ENCODE results near the gene INPP5J. TPM values are rescaled to one million over a fixed set of nuclear protein-coding genes. Genes with fewer than 3 reads are reported as not detected.
"Not testable (repeated sequence)": the region's sequence is repeated elsewhere in the genome, so short reads cannot be mapped to it uniquely, and the experiment has no call there.

The INPP5J gene
- total RNA-seq = 10 to 100 TPM; 13.3 to 26.4 TPM
- long read RNA-seq, partial matches to known transcripts = 31 of 43 reads
- long read RNA-seq, other reads (novel, unspliced or antisense) = 7 of 43 reads

DNA sequence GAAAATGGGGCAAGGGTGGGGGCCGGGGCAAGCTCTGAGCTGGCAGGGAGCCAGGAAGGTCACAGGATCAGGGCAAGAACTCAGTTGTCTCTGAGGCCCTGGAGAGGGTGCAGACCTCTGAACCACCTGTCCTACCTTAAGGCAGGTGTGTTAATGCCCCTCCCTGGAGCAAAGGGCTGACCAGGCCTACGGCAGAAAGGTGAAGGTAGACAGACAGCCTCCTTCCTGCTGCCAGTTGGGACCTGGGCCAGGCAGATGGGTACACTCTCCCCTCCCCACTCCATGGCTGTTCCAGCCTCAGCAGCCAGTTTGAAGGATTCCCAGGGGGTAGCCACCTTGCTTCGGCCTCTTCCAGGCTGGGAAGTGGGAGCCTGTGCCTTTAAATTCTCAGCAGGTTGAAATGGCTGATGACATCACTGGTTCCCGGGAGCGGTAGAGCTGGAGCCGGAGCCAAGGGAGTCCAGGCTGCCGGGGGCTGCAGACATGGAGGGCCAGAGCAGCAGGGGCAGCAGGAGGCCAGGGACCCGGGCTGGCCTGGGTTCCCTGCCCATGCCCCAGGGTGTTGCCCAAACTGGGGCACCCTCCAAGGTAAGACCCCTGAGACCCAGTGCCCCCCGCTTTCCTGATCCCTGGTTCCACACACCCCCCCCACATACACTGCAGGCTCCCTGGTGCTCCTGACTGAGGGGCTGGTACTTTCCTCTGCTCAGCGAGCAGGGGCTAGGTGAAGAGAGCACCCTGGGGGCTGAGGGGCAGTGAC is at the start of gene INPP5J:
TSS of gene INPP5J (plus strand) at position 435 of the 760 bp plus-strand sequence. CDS start at position 484, 49 bp downstream.
- peak; percentile 73 to 77 for ATAC-seq
- intact Hi-C loops (cut with DNase I) = no loop called here

GRCh38 chr22:31073125-31073524 is 49.6 kb upstream of the INPP5J start:
- DNase-seq; intact Hi-C loops (cut with DNase I); ATAC-seq: not testable (repeated sequence)

More for the DNA sequence above, at the start of gene INPP5J:
- peak; percentile 67 for DNase-seq

- ATAC-seq; DNase-seq; intact Hi-C loops (cut with DNase I): not testable (repeated sequence)
Measured at GRCh38 chr22:31073545-31074145, 49.1 kb upstream of the INPP5J start.

DNA sequence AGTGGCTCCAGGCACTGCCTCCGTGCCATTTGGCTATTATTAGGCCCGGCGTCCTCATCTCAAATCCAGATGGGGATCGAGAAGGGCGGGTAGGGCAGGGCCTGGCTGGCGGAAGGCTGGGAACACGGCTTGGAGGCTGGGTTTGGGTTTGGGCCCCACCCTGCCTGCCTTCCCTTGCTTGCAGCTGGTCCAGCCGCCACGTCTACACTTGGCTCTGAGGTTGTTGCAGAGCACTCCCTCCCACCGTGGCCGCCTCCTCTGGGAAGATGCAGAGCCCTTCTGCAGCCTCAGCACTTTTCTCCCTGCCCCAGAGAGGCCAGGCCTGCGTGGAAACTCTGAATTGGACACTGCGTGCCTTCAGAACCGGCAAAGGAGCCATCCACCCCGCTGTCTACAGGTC is 46.8 kb upstream of the INPP5J start:
- intact Hi-C loops (cut with DNase I) = no loop called here
- DNase-seq (peak; percentile 90), ATAC-seq (peak; percentile 86 to 90)

GRCh38 chr22:31077681-31078080 is 45.1 kb upstream of the INPP5J start:
- no peak for ATAC-seq
- intact Hi-C loops (cut with DNase I) = no loop called here
- no peak for DNase-seq

GRCh38 chr22:31078389-31078788 is 44.4 kb upstream of the INPP5J start:
- ATAC-seq; DNase-seq; intact Hi-C loops (cut with DNase I): not testable (repeated sequence)

DNA sequence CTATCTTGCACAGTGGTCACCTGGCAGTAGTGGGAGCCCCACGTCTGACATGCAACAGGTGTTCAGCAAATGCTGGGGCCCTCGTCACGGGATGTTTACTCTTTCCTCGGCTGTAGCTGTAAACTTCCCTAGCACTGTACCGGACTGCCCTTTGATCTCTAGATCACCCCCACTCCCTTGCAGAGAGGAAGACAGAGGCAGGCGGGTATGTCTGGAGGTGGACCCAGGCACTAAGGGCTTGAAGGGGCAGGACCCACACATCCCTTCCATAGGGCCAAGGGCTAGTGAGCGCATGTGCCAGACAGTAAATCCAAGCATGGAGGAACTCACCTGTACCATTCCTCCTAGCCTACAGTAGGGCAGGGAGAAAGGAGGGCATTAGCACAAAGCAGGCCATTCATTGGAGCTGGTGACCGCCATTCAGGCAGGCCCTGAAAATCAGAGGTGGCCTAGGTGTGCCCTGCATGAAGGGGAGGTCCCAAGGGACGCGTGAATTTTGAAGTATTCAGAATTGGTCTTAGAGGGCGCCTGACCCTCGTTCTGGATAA is 43.6 kb upstream of the INPP5J start:
- ATAC-seq (no peak), DNase-seq (no peak)
- intact Hi-C loops (cut with DNase I) = no loop called here

DNA sequence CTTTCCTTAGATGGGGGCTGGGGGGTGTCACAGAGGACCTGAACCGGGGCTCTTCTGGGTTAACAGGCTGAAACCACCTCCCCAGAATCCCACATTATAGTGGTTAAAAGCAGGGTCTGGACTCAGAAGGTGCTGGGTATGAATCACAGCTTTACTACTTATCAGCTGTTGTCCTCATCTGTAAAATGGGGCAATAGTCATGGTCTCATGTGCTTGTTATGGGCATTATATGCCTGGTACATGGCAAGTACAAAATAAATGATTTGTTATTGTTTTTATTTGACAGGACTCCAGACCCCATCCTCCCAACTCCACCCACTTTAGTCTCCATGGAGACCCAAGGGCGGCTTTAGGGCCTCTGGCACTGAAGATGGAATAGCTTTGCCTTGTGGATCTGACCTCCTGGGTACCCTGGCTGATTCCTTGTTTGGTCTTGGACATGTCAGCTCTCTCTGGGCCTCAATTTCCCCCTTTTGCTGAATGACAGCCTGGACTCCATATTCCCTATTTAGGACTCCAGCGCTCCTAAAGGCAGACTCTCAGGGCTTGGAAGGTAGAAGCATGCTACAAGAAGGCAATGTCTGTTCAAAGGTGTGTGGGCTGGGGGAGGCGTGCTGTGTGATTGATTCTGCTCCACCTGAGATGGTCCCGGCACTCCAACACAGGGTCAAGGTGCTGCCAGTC is 42.5 kb upstream of the INPP5J start:
- DNase-seq = no peak
- no peak for ATAC-seq
- intact Hi-C loops (cut with DNase I) = loop anchor here (5.0 to 10.0 kb wide), 3 partner anchors 33 to 113 kb away; partner anchors contain the start of genes MORC2 (in 2 of the 2) and TUG1 (in 2 of the 2)

GRCh38 chr22:31080848-31081649 is 41.7 kb upstream of the INPP5J start, which contains the start of gene SMTN:
TSS of gene SMTN (plus strand) at chr22:31081318. CDS start at chr22:31083259, 1,941 bp downstream.
- peak; percentile 81 to 83 for ATAC-seq
- intact Hi-C loops (cut with DNase I) = loop anchor here (5.0 to 10.0 kb wide), 3 partner anchors 34 to 114 kb away; partner anchors contain the start of genes MORC2 (in 2 of the 2) and TUG1 (in 2 of the 2)
- peak; percentile 94 for DNase-seq

DNA sequence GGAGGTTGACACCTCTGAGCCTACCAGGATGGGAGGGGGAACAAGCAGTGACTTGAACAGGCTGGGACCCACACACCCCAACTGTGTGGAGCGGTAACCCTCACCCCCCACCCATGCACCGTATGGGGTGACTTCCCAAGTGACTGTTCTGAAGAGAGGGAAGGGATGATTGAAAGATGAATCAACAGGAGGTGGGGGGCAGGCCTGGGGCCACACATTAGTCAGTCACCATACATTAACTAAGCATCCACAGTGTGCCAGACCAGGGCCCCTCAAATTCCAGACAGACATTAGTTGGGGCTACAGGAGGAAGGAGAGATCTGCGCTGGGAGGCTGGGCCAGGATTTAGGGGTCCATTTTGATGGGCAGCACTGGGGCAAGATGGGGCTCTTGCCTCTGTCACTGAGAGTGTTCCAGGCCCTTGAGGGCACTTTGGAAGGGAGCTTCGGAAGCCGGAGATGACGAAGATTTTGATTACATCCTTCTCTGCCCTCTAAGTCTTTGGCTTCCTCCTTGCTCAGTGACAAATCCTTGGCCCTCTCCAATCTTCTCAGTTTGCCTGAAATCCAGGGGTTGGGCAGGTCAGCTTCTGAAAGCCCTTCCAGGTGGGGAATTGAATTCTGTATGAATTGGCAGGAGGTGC is 40.7 kb upstream of the INPP5J start:
- DNase-seq (peak; percentile 25), ATAC-seq (no peak)
- intact Hi-C loops (cut with DNase I) = loop anchor here (5.0 to 10.0 kb wide), 3 partner anchors 35 to 115 kb away; partner anchors contain the start of genes MORC2 (in 2 of the 2) and TUG1 (in 2 of the 2)

GRCh38 chr22:31082606-31083376 is 40.0 kb upstream of the INPP5J start:
- intact Hi-C loops (cut with DNase I) = loop anchor here (5.0 to 10.0 kb wide), 3 partner anchors 35 to 115 kb away; partner anchors contain the start of genes MORC2 (in 2 of the 2) and TUG1 (in 2 of the 2)
- peak; percentile 83 for DNase-seq
- peak in 1 of 2 donors; percentile 4 for ATAC-seq

DNA sequence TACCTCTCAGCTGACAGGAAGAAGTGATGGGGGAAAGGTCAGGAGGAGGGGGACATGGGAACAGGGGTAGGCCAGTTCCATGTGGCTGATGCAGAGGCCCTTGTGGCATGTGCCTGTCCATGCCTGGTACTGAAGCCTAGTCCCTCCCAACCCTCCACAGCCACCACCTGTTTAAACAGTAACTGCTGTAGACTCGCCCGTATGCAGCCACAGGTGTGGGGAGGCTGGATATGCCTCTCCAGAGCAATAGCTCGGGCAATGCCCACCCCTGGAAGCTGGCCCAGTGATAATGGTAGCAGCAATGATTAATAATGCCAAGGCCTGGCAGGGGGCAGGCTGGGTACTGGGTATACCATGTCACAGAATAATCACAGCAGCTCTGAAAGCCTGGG is 39.4 kb upstream of the INPP5J start:
- peak; percentile 17 for DNase-seq
- no peak for ATAC-seq
- intact Hi-C loops (cut with DNase I) = loop anchor here (5.0 to 10.0 kb wide), 3 partner anchors 36 to 116 kb away; partner anchors contain the start of genes MORC2 (in 2 of the 2) and TUG1 (in 2 of the 2)

DNA sequence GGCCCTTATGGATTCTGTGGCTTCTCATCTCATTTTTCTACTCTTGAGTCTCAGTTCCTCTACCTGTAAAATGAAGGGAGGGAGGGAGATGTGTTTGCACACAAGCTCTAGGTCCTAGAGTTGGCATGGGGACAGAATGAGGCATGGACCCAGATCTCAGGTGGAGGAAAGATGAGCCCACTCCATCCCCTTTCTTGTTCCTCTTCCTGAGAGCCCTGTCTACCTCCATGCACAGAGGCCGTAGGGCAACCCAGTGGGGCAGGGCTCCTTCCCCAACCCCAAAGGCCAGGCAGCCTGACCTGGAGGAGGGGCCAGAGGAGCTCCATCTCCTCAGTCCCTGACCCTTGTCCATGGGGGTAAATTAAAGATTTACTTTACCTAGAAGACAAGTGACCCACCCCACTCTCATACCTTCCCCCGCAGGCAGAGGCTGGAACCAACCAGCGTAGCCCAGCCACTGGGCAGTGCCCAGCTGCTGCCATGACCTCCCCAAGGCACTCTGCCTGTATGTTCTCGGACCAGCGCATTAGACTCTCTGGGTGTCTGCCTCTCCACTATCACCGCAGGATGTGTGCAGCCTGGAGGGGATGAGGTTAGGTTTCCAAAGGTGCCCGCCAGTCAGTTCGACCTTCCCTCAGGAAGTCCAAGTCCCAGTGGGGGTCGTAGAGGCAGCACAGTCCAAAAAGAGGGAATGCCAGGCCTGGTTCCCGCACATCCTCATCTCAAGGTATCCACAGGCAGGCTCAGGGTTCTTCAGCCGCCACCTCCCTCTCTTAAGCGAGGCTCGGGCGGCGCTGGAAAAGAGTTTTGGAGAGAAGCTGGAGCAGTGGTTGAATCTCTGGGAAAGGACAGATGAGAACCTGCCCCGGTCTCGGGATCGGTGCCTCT is 38.6 kb upstream of the INPP5J start:
- intact Hi-C loops (cut with DNase I) = loop anchor here (2.0 to 10.0 kb wide), 4 partner anchors 37 to 137 kb away; partner anchors contain the start of genes MORC2 (in 2 of the 2) and TUG1 (in 2 of the 2)
- ATAC-seq (peak in 1 of 2 donors; percentile 0), DNase-seq (no peak)

DNA sequence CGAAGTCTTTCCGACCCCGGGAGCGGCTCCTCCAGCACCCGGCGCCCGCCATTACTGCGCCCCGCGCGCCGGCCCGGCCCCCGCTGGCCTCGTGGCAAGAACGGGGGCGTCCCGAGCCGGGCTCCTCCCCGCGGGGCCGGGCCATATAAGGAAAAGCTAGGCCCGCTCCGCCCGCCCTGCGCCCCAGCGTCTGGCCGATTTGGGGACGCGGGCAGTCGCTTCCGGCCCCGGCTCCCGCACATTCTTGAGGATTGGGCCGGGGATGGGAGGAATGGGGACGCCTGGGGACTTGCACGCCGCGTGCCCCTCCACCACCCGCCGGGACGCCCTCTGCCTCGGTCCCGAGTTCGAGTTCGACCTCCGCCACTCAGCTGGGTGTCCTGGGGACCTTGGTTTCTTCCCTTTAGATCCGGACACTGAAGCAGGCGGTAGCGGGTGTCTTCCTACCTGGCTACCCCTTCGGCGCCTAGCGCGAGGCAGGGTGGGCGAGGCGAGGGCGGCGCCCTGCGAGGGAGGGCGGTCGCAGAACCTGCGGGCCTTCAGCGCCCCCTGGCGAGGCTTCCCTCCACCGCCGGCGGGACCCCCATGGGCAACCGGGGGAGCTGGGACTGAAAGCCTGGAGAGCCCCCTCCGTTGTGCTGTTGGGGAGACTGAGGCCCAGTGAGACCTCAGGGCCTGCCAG is 37.8 kb upstream of the INPP5J start:
- peak; percentile 85 to 88 for ATAC-seq
- intact Hi-C loops (cut with DNase I) = loop anchor here (2.0 to 10.0 kb wide), 5 partner anchors 38 to 138 kb away; partner anchors contain the start of genes MORC2 (in 2 of the 2) and TUG1 (in 2 of the 2)

GRCh38 chr22:31085493-31085824 is 37.3 kb upstream of the INPP5J start:
- DNase-seq = peak; percentile 60
- intact Hi-C loops (cut with DNase I) = loop anchor here (2.0 to 10.0 kb wide), 3 partner anchors 69 to 139 kb away; no protein-coding TSS in a partner anchor
- ATAC-seq = peak; percentile 0 to 2

More for the DNA sequence above, 37.8 kb upstream of the INPP5J start:
- DNase-seq = peak; percentile 94
